AG09319 (cell line): ENCODE data around the gene SORCS3.

Experiments used
- DNase-seq: peaks from one replicate; pipeline ENCODE4 v3.0.0-alpha.2; 2010; ENCODE audit warnings: low read depth; ENCODE audit errors: extremely low read depth
- TF ChIP-seq, protein P1 (sequence below): IDR thresholded peaks from 2 replicates; pipeline ENCODE4 v1.5.1; 2011; ENCODE audit warnings: low read depth, mild to moderate bottlenecking, inconsistent platforms, low read length, moderate library complexity

The SORCS3 gene

DNA sequence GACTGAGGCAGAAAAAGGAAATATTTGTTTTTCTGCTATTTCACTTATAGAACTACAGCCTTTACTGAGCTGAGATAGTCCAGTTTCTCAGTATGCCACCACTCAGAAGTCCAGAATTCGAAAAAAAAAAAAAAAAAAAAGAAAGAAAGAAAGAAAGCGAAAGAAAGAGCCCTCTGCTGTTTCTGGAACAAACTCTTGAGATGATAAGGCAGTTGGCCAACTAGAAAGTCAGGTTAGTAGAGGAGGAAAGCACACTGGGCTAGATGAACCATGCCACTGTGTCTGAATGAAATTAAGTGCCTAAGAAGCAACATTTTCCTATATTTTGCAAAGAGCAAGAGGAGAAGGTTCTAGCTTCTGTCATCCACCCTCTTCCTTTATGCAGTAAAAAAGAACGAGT lies 403.8 kb downstream of the SORCS3 start:
- DNase-seq, result no peak
- TF ChIP-seq, protein P1, sequence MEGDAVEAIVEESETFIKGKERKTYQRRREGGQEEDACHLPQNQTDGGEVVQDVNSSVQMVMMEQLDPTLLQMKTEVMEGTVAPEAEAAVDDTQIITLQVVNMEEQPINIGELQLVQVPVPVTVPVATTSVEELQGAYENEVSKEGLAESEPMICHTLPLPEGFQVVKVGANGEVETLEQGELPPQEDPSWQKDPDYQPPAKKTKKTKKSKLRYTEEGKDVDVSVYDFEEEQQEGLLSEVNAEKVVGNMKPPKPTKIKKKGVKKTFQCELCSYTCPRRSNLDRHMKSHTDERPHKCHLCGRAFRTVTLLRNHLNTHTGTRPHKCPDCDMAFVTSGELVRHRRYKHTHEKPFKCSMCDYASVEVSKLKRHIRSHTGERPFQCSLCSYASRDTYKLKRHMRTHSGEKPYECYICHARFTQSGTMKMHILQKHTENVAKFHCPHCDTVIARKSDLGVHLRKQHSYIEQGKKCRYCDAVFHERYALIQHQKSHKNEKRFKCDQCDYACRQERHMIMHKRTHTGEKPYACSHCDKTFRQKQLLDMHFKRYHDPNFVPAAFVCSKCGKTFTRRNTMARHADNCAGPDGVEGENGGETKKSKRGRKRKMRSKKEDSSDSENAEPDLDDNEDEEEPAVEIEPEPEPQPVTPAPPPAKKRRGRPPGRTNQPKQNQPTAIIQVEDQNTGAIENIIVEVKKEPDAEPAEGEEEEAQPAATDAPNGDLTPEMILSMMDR, result no peak

DNA sequence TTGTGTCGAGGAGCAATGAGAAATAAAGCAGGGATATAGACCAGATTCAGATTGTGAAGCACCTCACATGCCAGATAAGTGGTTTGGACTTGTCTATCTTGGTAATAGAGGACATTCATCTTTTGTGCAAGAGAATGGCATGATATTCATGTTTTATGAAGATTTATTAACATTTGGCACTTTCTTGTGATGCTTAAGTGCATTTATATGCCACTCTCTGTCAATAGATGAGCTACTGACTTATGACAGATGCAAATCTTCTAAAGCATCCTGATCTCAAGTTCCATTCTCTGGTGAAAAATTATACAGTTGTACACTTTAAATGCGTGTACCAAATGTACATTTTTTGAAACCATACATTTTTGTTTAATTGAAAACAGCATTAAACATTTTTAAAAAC lies 415.3 kb downstream of the SORCS3 start:
- no peak for DNase-seq

DNA sequence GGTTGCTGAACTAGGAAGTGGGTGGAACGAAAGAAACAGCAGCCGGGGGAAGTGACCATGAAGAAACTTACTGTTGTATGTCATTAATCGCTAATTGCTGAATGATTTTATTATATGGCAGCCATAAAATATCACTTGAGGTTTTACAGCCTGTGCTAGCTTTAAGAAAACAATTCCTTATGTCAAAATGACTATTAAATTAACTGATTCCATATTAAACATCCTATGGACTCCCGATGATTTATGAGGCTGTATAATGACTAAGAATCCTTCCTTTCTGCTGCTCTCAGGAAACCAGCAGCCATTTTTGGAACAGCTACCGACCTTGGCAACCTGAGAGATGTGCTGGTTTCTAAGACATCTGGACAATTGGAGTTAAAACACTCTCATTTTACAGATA lies 421.9 kb downstream of the SORCS3 start:
- DNase-seq, result no peak
- TF ChIP-seq, protein P1, result no peak

More for the DNA sequence above, 415.3 kb downstream of the SORCS3 start:
- TF ChIP-seq, protein P1, result no peak

DNA sequence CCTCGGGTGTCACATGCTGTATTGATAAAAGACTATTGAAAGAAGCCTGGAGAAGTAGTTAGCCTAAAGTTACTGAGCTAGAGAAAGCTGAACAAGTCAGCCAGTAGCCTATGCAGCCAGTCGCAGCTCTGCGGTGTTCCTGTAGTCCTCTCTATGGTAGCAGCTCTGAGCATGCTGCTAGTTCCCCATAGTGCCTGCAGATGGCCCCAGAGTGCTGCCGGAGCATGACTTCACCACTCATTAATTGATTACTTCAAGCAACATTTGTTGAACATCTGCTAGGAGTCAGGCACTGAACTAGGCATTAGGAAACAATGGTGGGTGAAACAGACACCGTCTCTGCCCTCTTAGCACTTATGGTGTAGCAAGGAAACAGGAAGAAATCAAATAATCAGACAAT lies 422.7 kb downstream of the SORCS3 start:
- TF ChIP-seq, protein P1, result peak; percentile 32
- DNase-seq, result no peak

DNA sequence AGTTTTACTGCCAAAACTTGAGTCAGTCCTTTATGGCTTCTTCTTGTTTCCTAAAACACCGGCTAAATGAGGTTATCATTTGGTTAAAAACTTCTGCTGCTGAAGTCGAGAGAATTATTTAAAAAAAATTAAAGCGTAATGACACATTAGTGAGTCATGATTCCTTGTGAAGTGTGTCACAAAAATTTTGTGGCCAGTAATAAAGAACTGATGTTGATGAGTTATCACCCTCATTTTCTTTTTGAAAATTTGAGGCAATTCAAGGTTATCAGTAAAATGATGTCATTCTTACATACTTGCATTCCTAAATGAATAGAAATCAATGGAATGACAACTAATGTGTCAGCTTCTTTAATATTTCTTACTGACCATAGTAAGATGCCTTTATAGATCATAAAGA lies 427.4 kb downstream of the SORCS3 start:
- DNase-seq, result no peak
- TF ChIP-seq, protein P1, result no peak

DNA sequence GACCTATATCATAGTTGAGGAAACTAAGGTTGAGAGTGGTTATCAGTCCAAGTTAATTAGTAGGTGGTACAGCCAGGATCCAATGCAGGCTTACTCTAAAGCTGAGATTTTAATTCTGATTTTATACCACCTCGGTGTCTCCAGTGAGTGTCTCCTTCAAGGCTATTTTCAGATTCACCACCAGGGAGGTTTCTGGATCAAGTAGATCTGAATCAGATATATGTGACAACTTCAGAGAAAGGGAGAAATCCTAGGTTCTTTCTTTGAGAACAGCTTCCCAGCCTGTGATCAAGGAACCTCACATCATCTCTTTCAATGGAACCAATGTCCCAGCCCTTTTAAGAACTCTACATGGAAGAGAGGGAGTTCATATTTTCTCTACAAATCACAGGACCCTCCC lies 429.2 kb downstream of the SORCS3 start:
- no peak for DNase-seq
- TF ChIP-seq, protein P1, result no peak

DNA sequence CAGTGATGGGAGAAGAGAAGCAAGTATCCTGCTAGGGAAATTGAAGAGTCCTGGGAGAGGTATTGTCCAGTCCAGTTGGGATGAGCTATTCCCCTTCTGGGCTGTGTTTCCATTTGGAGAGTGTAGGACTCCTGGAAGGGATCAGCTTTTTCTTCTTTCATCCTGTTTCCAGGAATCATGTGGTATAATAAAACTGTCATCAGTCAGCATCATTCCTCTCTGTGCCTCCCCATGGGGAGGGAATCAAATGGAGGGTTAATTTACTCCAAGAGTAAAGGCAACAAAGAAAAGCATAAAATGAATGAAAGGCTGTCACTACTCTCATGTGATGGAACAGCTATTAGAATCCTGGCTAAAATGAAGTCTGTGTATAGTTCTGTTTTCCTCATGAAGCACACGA lies 429.9 kb downstream of the SORCS3 start:
- no peak for DNase-seq
- TF ChIP-seq, protein P1, result no peak
